Esophagus squamous epithelium (tissue), 4 donors: ENCODE data around the gene E2F2.

Experiments
- POLR2A ChIP-seq, 4 donors: fragments of 450-650 bp; IDR thresholded peaks; one replicate each; pipeline ENCODE4 v1.6.1; 2017; ENCODE audit warnings: antibody characterized with exemption in 4 of 4, mild to moderate bottlenecking in 4 of 4, moderate library complexity in 3 of 4
- TF ChIP-seq, protein P1 (sequence below), 6 experiments: fragments of 450-650 bp in 4 of 6; fragments of 200-600 bp in 2 of 6; sonication (generic) in 2 of 6; IDR thresholded peaks; one replicate each; pipeline ENCODE4 v1.5.1; 2016 to 2019; ENCODE audit warnings: antibody characterized with exemption in 6 of 6, mild to moderate bottlenecking in 4 of 6, moderate library complexity in 4 of 6

DNA sequence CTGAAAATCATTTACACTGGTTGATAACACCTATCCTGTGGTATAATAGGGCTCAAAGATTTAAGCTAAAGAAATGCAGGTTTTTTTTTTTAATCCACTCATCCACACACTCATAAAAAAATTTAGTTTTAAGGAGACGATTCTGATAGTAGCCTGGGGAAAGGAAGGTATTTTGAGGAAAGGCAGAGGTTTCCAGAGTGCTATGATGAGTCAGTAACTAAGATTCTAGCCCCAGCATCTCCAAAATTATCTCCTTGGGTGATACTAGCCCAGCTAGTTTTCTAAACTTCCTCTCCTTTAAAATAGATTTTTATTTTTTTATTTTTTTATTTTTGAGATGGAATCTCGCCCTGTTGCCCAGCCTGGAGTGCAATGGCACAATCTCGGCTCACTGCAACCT is 67.7 kb downstream of the E2F2 start:
- TF ChIP-seq POLR2A (IDR thresholded peaks at IDR 0.05), result no peak
- TF ChIP-seq, protein P1, sequence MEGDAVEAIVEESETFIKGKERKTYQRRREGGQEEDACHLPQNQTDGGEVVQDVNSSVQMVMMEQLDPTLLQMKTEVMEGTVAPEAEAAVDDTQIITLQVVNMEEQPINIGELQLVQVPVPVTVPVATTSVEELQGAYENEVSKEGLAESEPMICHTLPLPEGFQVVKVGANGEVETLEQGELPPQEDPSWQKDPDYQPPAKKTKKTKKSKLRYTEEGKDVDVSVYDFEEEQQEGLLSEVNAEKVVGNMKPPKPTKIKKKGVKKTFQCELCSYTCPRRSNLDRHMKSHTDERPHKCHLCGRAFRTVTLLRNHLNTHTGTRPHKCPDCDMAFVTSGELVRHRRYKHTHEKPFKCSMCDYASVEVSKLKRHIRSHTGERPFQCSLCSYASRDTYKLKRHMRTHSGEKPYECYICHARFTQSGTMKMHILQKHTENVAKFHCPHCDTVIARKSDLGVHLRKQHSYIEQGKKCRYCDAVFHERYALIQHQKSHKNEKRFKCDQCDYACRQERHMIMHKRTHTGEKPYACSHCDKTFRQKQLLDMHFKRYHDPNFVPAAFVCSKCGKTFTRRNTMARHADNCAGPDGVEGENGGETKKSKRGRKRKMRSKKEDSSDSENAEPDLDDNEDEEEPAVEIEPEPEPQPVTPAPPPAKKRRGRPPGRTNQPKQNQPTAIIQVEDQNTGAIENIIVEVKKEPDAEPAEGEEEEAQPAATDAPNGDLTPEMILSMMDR (IDR thresholded peaks at IDR 0.05), result no peak
